ENCODE data around the gene GGT6.

GGT6 gene

DNA sequence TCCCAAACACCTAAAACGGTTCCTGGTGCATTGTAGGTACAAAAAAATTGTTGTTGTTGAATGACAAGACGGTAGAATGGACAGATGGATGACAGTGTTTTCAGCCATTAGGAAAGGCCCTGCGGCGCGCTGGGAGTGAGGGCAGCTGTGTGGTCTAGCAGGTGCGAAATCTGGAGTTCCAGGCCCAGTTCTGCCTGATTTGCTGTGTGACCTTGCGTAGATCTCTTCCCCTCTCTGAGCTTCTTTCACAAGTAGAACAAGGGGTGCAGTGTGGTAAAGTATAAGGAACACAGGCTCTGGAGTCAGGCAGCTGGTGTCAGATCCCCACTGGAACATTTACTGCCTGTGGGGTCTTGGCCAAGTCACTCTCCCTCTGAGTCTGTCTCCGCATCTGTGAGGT is 36.4 kb downstream of the GGT6 start:
- no peak for DNase-seq (ENCODE audit: low read depth, low spot score)

DNA sequence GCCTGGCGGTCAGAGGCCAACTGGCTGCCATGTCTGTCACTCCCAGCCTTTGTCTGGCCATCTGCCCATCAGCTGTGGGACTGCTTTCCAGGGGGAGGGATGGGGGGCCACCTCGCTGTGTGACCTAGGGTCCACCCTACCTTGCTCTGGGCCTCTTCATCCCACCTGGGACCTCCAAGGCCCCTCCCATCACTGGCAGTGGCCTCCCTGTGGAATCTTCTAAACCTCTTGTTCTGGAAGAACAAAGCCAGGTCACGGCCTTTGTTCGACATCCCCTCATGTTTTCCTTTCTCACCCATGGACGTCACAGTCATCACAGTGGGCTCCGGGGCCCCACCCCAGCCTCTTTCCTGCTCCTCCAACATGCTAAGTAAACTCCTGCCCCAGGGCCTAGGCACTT is 37.7 kb downstream of the GGT6 start:
- no peak for DNase-seq (ENCODE audit: low read depth, low spot score)

- DNase-seq (ENCODE audit: low read depth, low spot score) = no peak
Measured at GRCh38 chr17:4520894-4521600, 39.3 kb downstream of the GGT6 start.

GRCh38 chr17:4520060-4520893 is 40.1 kb downstream of the GGT6 start:
- DNase-seq (ENCODE audit: low read depth, low spot score) = no peak

DNA sequence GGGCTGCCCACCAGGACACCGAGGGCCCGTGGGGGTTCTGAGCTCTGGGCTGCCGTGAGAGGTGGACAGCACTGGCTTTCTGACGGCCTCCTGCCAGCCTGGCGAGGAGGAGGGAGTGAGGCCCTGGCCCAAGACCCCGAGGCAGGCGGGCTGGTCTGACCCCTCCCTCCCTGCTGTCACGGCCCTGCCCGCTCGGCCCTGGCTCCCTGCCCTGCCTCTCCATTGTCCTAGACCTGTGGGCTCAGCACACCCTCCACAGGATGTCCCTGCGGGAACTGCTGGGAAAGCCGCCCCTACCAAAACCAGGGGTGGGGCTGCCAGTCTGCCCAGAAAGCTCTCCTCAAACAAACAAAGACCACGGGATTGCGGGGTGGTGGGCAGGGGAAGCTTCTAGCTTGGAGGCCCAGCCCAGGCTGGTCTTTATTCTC is 41.0 kb downstream of the GGT6 start:
- no peak for DNase-seq (ENCODE audit: low read depth, low spot score)

DNA sequence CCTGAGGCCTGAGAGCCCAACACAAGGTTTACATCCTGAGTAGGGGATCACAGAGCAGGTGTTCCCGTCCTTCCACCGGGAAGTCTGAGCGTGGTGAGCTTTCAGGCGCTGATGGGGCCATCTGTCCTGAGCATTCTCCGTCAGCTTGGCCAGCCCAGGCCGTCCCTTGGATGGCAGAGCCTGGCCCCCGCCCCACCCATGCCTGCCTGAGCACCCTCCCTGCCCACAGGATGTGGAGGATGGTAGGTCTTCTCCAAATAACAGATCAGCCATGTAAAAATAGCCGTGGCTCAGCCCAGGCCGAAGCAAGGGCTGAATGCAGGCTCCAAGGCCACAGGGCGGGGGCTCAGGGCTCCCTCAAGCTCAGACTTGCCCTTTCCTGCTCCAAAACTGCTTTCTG is 41.5 kb downstream of the GGT6 start:
- DNase-seq (ENCODE audit: low read depth, low spot score) = no peak

GRCh38 chr17:4516735-4517134 is 43.6 kb downstream of the GGT6 start:
- no peak for DNase-seq (ENCODE audit: low read depth, low spot score)

GRCh38 chr17:4515501-4515900 is 44.9 kb downstream of the GGT6 start:
- DNase-seq (ENCODE audit: low read depth, low spot score) = no peak

DNA sequence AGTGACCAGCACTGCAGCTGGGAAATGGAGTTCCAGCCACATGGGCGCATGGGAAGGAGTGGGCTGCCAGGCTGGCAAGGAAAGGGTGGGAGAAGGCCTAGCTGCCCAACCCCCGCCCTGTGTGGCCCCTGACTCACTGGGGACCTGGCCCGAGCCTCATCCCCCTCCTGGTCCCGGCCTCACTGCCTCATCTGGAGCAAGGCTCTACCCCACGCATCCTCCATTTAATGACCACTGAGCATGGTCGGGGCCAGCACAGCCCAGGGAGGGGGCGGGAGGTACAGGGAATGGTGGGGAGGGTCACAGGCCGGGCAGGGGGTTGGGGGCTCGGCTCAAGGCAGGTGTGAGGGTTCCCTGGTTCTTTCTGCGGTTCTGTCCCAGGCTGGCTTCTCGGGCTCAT is 45.6 kb downstream of the GGT6 start:
- no peak for DNase-seq (ENCODE audit: low read depth, low spot score)

DNA sequence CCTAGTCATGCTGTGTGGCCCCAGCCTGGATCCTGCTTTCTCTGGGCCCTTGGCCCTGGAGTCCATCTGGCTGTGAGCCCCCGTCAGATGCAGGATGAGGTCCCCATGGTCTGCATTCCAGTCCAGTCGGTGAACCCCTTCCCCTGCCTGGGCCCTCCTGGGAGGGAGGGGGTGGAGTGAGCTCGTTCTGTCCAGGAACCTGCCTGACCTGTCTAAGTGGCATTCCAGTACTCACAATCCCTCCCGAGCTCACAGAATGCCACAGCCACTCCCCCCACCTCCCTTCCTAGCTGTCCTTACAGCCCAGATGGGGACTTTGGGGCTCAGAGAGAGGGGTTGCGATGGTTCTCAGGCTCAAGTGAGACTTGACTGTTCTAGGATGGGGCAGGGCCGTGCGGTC is 46.2 kb downstream of the GGT6 start:
- no peak for DNase-seq (ENCODE audit: low read depth, low spot score)

- no peak for DNase-seq (ENCODE audit: low read depth, low spot score)
Measured at GRCh38 chr17:4513113-4514032, 47.0 kb downstream of the GGT6 start.

DNA sequence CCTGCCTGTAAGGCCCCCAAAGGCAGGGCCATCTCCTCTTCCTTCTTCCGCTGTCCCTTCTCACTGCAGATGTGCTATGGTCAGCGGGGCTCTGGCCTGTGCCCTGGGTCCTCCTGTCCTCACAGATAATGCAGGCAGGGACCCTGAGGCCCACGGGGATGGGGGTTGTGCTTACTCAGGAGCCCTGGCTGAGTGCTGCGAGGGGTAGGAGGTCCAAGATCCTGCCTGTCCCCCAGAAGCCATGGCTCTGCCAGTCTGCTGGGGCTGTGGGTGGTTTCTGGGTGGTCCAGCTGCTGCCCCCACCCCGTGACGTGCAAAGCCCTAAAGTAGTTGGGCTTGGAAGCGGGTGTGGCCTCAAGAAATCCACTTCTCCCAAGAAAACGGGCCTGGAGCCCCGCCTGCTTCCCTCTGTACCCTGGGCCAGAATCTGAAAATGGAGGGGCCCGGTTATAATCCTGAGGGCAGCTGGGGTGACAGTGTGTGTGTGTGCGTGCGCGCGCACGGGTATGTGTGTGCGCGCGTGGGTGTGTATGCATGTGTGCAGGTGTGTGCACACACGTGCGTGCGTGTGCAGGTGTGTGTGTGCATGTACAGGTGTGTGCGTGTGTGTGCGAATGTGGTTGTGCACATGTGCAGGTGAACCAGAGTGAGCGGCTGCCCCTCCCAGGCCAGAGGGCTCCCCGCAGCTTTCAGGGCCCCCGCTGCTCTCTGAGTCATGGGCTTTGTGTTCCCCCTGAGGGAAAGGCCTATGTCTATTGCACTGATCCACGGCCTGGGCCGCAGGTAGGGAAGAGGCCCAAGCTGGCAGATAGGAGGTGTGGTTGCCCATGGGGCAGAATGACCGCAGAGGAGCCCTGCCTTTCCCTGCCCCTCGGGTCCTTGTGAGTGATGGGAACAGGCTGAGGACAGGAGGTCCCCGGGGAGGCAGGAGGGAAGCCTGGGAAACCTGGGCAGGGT is 47.9 kb downstream of the GGT6 start:
- DNase-seq (ENCODE audit: low read depth, low spot score) = no peak

GRCh38 chr17:4511199-4511932 is 49.0 kb downstream of the GGT6 start:
- no peak for DNase-seq (ENCODE audit: low read depth, low spot score)

DNA sequence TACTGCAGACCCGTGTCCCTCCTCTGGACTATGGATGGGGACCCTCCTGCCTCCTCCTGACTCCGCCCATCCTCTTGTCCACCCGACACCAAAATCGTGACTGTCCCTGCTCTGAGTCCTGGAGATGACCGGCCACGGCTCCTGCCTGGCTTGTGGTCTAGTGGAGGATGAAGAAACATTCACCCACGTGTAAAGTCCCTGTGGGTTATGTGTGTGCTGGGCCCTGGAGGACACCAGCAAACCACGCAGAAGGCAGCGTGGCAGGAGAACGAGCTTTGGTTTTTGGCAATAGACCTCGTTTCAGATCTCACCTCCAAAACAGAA is 49.8 kb downstream of the GGT6 start:
- no peak for DNase-seq (ENCODE audit: low read depth, low spot score)

DNA sequence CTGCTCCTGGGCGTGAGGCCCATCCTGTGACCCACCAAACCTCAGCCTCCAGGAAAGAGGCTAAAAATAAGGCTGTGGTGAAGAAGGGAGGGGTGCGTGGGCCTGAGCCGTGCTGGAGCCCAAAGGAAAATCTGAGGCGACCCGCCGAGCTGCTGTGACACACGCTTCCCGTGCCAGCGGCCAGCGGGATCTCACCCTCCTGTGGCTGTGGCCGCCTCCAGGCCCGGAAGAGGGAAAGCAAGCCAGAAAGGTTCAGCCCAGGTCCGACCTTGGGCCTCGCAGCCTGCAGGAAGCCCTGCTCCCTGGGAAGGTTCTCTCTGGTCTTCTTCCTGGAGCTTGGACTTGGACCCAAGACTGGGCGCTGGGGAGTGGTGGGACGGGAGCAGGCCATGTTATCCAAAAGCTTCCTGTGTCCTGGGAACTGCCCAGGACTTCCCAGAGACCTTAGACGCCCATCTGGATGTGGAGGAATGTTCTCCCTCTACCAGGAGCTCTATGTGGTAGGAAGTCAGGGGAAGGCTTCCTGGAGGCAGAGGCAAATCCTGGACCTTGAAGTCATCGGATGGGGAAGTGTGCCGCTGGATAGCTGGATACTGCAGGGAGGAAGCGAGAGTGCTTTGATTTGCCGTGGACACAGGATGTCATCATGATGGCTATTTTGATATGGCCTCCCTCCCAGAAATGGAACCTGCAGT is 50.3 kb downstream of the GGT6 start:
- DNase-seq (ENCODE audit: low read depth, low spot score) = peak; percentile 43

- DNase-seq (ENCODE audit: low read depth, low spot score) = peak; percentile 52
Measured at GRCh38 chr17:4509401-4509800, 51.0 kb downstream of the GGT6 start.

- DNase-seq (ENCODE audit: low read depth, low spot score) = no peak
Measured at GRCh38 chr17:4508207-4508606, 52.2 kb downstream of the GGT6 start.

- no peak for DNase-seq (ENCODE audit: low read depth, low spot score)
Measured at GRCh38 chr17:4507361-4508111, 52.8 kb downstream of the GGT6 start.
